ENCODE results near the gene THSD7B.
"Not testable (repeated sequence)": the region's sequence is repeated elsewhere in the genome, so short reads cannot be mapped to it uniquely, and the experiment has no call there.

THSD7B gene

GRCh38 chr2:136932700-136933099, 167.4 kb downstream of the THSD7B start:
- DNase-seq (ENCODE audit: low read depth), result no peak

GRCh38 chr2:136935119-136935518, 169.8 kb downstream of the THSD7B start:
- DNase-seq (ENCODE audit: low read depth), result no peak

GRCh38 chr2:136956050-136956449, 190.7 kb downstream of the THSD7B start:
- no peak for DNase-seq (ENCODE audit: low read depth)

DNA sequence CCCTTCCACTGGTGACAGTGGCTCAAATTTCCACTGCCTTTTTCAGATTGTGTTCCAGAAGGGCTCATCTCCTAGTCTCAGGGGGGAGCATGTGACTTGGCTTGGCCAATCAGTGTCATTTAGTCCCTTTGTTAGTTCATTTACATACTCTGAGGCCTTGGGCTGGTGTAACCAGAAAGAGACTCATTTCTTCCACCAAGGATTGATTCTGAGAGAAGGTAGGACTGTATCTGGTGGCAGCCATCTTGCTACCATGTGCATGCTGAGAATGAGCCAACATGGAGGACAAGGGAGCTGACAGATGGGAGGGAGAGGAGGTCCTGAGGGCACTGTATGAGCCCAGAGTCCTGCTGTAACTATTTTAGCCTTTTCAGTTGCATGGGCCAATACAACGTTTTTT, 191.7 kb downstream of the THSD7B start:
- no peak for DNase-seq (ENCODE audit: low read depth)

- no peak for DNase-seq (ENCODE audit: low read depth)
These were observed 196.9 kb downstream of the THSD7B start for GRCh38 chr2:136962105-136962725.

- no peak for DNase-seq (ENCODE audit: low read depth)
These were observed 201.1 kb downstream of the THSD7B start for GRCh38 chr2:136966485-136966884.

DNA sequence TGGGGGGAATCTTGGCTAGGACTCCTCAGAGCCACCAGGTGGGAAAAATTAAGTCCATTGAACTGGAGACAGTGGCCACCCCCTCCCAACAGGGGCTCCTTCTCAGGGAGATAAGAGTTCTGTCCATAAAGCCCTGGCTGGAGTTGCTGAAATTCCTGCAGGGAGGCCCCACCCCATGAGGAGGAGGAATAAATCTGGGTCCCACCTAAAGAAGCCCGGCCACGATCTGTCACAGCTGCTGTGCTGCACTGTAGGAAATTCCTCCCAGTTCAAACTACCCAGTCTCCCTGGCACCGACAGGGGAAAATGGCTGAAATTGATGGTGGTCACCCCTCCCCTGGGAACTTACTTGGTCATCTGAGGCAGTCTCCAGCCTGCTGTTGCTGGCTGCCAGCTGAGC, 215.0 kb downstream of the THSD7B start:
- no peak for DNase-seq (ENCODE audit: low read depth)

GRCh38 chr2:136981689-136982088, 216.3 kb downstream of the THSD7B start:
- not testable (repeated sequence) for DNase-seq (ENCODE audit: low read depth)

DNA sequence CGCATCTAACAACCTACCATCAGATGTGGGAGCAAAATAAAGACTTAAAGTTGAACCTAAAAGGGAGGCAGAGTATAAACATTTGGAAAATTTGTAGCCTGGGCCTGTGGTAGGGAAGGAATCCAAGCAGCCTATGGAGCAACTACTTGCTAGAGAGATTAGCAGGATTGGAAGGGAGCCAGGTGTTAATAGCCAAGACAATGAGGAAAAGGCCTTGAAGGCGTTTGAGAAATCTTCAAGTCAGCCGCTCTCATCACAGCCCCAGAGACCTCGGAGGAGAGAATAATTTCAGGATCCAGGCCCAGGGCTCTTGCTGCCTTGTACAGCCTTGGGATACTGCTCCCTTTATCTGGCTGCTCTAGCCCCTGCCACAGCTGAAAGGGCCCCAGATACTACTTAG, 219.7 kb downstream of the THSD7B start:
- DNase-seq (ENCODE audit: low read depth), result no peak

GRCh38 chr2:136986605-136987221, 221.4 kb downstream of the THSD7B start:
- DNase-seq (ENCODE audit: low read depth), result no peak

DNA sequence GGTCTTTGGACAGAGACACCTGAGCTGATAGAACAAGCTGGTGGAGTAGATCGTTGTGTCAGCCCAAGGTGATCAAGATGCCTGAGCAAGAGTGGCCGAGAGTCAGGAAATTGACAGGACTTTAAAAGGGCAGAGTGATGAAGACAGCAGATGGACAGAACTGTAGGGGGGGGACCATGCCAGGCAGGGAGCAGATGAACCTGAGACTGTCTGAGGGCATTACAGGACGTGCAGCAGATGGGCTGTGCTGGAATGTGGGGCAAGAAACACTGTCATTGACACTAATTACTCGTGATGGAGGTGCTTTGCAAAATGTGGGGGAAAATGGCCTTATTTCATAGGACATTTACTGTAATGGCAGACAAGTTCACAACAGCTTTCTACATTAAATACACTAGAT, 225.0 kb downstream of the THSD7B start:
- no peak for DNase-seq (ENCODE audit: low read depth)

- DNase-seq (ENCODE audit: low read depth), result no peak
These were observed 229.4 kb downstream of the THSD7B start for GRCh38 chr2:136994793-136995192.

- DNase-seq (ENCODE audit: low read depth), result no peak
These were observed 232.2 kb downstream of the THSD7B start for GRCh38 chr2:136997557-136997956.

GRCh38 chr2:137000811-137001210, 235.5 kb downstream of the THSD7B start:
- DNase-seq (ENCODE audit: low read depth), result no peak

- no peak for DNase-seq (ENCODE audit: low read depth)
These were observed 237.6 kb downstream of the THSD7B start for GRCh38 chr2:137002896-137003295.

DNA sequence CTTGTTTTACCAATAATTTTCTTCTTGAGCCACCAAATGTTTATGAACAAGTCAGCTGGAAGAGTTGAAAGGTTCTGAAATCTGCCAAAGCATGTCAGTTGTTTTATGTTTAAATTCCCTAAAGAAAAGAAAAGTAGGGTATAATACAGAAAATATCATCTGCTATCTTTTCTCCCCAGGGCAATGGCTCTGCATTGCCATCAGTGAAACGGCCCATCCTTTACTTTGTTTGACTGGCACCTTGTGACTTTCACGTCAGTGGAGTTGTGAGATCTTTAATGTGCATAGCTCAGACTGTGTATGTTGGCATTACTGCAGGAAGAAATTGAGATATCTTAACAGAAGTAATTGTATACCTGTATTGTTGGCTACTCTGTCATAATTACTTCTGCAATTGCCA, 239.9 kb downstream of the THSD7B start:
- no peak for DNase-seq (ENCODE audit: low read depth)

- no peak for DNase-seq (ENCODE audit: low read depth)
These were observed 242.6 kb downstream of the THSD7B start for GRCh38 chr2:137007938-137008337.

DNA sequence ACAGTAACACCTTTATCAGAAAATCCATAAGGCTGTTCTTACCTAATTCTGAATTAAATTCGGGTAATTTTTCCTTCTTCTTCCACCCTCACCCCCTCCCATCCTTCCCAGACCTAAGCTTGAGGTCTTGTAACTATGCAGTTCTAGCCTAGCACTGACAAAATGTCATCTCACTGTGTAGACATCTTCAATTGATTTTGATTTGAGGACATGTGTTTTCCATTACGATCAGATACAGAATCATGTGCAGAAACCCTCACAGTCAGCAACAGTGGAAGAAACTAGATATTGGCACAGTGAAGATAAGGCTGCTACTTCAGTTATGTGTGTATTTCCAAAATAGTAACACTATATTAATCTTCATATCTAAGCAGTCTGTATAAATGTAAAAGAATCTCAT, 244.6 kb downstream of the THSD7B start:
- DNase-seq (ENCODE audit: low read depth), result no peak

- no peak for DNase-seq (ENCODE audit: low read depth)
These were observed 255.3 kb downstream of the THSD7B start for GRCh38 chr2:137020452-137021196.

DNA sequence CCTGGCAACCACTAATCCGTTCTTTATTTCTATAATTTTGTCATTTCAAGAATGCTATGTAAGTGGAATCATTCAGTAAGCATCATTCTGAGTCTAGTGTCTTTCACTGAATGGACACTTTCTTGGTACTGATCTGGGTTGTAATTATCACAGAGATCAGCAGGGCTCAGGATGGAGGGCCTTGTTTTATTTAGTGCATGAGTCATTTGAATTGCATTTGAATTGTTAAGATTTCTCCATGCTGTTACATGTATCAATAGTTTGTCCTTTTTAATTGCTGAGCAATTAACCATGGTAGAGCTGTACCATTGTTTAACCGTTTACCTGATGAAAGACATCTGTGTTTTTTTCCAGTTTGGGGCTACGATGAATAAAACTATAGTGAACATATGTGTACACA, 256.4 kb downstream of the THSD7B start:
- DNase-seq (ENCODE audit: low read depth), result no peak

- no peak for DNase-seq (ENCODE audit: low read depth)
These were observed 257.9 kb downstream of the THSD7B start for GRCh38 chr2:137023205-137023604.

GRCh38 chr2:137031731-137032130, 266.4 kb downstream of the THSD7B start:
- DNase-seq (ENCODE audit: low read depth), result no peak

DNA sequence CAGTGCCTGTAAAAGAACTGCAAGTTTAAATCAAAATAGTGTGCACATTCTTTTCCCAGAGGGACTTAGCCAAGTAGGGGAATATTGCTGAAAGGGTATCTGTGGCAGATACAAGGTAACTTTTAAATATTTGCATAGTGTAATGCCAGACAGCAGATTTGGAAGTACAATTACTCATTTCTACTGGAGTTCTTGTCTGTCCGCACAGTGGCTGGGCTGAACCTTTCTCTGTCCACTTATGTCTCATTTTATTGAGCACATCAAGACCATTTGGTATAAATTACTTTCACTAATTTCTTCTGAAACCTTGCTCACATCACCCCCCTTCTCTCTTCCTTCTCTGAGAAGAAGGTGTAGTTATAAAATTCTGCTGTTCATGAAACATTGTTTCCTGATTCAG, 271.3 kb downstream of the THSD7B start:
- DNase-seq (ENCODE audit: low read depth), result no peak
